HCEC 1CT (cell line): ENCODE measurements around the gene PXN.
"Not testable (repeated sequence)": the region's sequence is repeated elsewhere in the genome, so short reads cannot be mapped to it uniquely, and the experiment has no call there.

Experiments used
- DNase-seq: peaks from one replicate; pipeline ENCODE4 v3.0.0-alpha.2; 2017

The PXN gene

GRCh38 chr12:120239776-120240494, 25.6 kb downstream of the PXN start:
- DNase-seq, result no peak

GRCh38 chr12:120238839-120239445, 26.6 kb downstream of the PXN start:
- DNase-seq, result no peak

- no peak for DNase-seq
These were observed 27.3 kb downstream of the PXN start for GRCh38 chr12:120238217-120238616.

GRCh38 chr12:120237360-120238171, 28.0 kb downstream of the PXN start:
- DNase-seq, result peak; percentile 81

- not testable (repeated sequence) for DNase-seq
These were observed 28.7 kb downstream of the PXN start for GRCh38 chr12:120236809-120237208.

- DNase-seq, result peak; percentile 30
These were observed 29.9 kb downstream of the PXN start for GRCh38 chr12:120235369-120236323.

GRCh38 chr12:120234643-120235368, 30.7 kb downstream of the PXN start:
- DNase-seq, result peak; percentile 98

GRCh38 chr12:120231316-120232011, 34.1 kb downstream of the PXN start:
- peak; percentile 98 for DNase-seq

- DNase-seq, result no peak
These were observed 34.6 kb downstream of the PXN start for GRCh38 chr12:120230974-120231315.

GRCh38 chr12:120230326-120230973, 35.1 kb downstream of the PXN start:
- peak; percentile 98 for DNase-seq

GRCh38 chr12:120229487-120230325, 35.8 kb downstream of the PXN start:
- DNase-seq, result peak; percentile 54

- no peak for DNase-seq
These were observed 36.5 kb downstream of the PXN start for GRCh38 chr12:120229071-120229486.

- peak; percentile 68 for DNase-seq
These were observed 37.0 kb downstream of the PXN start for GRCh38 chr12:120228291-120229070.

- no peak for DNase-seq
These were observed 37.6 kb downstream of the PXN start for GRCh38 chr12:120228041-120228290.

- DNase-seq, result no peak
These were observed 38.1 kb downstream of the PXN start for GRCh38 chr12:120227233-120228040.

GRCh38 chr12:120225852-120226640, 39.5 kb downstream of the PXN start:
- DNase-seq, result no peak

GRCh38 chr12:120225200-120225558, 40.4 kb downstream of the PXN start:
- DNase-seq, result no peak
